DMS 273 (cell line): ENCODE data around the gene ILDR2.
A peak's percentile ranks its signal among the peaks of the same experiment; 100 is the strongest.

Experiments
- DNase-seq: peaks from one replicate; lab custom pipeline; 2025; ENCODE audit not compliant: unreplicated experiment; lab: John Stamatoyannopoulos, UW

Gene ILDR2

DNA sequence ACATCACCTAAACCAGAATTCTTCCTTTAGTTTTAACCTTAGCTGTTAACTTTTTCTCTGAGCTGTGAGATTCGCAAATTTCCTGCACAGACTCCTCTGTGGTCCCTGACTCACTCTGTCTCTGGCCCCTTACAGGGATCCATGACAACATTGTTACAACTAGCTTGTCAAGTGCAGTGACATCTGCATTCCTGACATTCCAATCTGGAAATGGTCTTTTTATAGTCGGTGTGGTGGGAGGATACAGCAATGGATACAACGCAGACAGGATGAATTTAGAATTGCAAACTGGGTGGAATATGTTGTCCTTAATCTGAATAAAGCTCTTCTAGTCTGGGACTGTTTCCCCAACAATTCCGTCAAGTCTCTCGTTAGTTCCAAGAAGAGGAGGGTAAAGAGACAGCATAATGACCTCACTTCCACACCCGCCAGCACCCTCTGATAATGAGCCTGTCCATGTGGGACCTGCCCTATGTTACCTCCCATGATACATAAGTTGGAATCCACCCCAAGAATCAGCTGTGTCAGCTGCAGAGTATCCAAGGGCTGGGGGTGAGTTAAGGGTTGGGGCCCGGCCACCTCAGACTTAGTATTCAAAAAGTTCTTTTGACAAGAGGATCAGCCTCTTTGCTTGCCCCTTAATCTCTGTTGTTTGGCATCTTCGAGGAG, 49.4 kb downstream of the ILDR2 start:
- no peak for DNase-seq

DNA sequence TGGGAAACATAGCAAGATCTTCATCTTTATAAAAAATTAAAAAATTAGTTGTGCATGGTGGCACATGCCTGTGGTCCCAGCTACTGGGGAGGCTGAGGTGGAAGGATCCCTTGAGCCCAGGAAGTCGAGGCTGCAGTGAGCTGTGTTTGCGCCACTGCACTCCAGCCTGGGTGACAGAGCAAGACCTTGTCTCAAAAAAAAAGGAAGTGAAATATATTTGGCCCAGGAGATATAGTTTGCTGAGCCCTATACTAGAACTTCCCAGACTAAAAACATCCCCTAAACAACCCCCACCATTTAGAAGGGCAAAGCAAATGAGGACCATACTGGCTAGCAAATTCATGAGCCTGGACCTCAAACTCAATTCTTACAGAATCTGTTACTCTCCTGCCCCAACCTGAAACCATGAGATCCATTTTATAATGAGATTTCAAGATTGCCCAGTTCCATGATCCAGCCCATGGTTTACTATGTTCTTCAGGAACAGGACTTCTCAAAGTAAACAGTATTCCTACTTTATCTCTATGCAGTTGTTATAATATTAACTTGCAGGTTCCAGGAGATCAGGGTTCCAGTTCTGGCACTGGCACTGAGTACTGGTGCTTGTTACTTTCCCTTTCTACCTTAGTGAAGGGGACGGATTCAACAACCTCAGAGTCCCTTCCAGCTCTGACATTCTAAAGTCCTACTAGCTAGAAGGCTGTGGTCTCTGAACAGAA, 50.4 kb downstream of the ILDR2 start:
- no peak for DNase-seq

DNA sequence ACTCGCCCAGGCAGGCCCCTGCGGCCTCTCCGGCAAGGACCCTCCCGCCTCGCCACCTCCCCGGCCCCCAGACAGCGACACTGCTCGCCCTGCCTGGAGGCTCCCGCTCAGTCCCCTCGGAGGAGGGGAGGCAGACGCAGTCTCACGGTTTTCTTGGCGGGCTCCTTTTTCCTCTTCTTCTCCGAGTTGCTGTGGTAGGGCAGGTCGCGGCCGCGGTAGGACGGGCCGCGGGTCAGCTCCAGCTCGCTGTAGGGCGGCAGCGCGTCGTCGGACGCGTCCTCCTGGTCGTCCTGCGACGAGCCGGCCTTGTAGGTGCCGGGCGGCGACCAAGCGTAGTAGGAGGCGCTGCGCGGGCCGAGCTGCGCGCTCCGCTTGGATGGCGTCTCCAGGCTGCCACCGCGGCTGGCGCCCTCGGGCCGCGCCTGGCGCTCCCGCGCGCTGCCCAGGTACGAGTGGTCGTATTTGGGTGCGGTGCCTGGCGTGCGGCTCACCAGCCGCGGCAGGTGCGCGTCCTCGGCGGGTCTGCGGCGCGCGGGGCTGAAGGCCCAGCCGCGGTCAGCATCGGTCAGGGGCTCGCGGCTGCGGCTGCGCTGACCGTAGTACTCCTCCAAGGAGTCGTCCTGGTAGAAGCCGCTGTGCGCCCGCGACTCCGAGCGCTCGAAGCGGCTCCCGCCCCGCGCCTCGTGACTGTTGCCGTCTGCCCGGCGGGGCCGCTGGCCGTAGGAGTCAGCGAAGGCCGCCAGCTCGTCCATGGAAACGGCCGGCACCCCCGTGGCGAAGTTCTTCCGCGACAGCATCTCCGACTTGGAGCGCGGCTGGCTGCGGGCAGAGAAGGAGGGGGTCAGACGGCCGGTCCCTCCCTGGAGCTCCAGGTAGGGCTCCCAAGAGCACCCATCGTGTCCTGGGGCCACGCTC, 54.5 kb downstream of the ILDR2 start:
- peak; percentile 52 for DNase-seq

DNA sequence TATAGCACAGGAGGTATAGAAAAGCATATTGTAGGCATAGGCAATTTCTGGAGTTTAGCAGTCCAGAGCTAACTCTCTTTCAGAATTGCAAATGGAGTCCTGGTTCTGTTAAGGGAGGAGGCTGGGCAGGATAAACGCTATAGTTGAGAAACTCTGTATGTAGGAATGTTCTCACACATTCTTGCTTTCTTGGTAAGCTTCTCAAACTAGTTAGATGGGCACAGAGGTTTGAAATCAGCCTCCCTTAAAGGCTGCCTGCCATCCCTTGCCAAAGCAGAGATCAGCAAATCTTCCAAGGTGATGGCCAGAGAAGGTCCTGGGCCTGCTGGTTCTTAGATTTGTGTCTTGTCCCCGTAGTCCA, 56.4 kb downstream of the ILDR2 start:
- DNase-seq, result no peak

DNA sequence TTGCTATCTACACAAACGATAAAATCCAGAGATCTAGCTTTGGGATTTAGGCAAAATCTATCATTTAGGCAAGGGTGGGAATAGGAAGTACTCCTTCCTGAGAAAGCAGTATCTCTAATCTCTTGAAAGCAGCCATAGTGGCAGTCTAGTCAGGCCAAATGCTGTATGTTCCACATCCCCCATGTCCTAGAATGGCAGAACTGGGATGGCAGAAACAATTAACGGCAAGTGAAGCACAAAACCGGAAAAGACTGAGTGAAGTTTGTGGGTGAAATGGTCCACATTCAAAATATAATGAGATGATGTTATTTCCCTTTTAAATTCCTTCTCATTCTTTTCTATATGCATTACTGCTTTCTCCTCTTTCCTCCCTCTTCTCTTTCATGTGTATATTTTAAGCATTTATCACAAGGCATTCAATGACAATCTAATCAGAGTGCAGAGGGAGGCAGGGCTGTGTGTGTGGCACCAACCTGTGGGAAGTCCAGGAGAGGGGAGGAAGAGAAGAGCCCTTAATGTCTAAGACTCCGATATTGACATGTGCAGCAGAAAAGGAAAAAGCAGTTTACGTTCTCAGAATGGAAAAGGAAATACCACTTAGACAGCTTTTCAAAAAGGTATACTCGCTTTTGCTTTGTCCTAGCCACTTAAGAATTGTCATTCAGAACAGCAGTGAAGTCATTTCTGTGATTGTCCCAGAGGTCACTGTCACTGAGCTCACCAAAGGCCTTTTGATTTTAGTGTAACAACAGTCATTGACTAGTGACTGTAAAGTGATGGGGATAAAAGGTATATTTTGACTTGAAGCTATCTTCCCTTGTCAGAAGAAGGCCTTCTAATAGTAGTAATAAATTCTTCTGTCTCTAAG, 57.0 kb downstream of the ILDR2 start:
- no peak for DNase-seq

DNA sequence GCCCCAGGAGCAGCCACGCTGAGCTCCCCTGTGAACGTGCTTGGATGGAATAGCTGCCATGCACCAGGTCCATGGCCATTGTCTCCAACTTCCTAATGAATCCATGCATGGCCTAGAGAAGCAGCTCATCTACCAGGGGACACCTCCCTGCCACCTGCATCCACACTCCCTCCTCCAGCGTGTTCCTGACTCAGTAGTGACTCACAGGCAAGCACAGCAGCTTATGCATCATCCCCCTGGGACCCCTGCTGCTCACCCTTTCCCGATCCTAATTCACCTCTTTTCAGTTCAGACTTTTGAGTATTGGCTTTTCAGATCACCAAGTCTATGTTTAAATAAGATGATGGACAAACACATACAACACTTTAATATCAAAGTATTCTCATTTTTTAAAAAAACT, 59.4 kb downstream of the ILDR2 start:
- no peak for DNase-seq

DNA sequence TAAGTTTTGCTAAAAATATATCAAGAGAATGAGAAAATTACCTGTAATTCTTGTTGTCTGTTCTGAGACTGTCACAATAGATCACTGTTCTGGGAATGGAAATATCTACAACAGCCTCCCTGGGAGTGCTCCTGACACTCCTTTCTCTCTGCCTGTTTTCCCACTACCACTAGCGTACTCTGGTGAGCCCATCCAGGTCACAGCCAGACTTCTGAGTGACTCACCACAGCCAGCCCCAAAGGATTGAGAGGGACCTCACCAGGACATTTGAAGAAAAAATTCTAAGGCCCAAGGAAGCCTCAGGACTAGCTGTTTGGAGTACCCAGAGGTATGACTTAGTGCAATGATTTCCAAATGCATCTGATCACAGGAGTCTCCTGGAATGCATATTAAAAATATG, 60.3 kb downstream of the ILDR2 start:
- no peak for DNase-seq

GRCh38 chr1:166914111-166914510, 61.2 kb downstream of the ILDR2 start:
- DNase-seq, result no peak

DNA sequence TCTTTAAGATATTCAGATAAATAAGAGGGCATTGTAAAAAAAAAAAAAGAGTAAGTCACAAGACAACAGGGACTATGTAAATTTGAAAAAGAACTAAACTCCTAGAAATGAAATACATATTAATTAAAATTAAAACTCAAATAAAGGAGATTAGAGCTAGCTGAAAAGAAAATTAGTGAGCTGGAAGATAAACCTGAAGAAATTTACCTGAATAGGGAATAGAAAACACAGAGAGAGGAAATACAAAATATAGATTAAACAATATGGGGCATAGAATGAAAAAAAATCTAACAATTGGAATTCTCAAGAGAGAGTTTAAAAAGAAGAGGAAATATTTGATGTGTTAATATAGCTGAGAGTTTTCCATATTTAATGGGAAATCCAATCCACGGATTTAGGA, 63.7 kb downstream of the ILDR2 start:
- DNase-seq, result no peak

GRCh38 chr1:166910396-166910994, 64.8 kb downstream of the ILDR2 start:
- DNase-seq, result peak; percentile 93

GRCh38 chr1:166908942-166909341, 66.4 kb downstream of the ILDR2 start:
- no peak for DNase-seq

- DNase-seq, result no peak
Observed at GRCh38 chr1:166907763-166908162, 67.6 kb downstream of the ILDR2 start.

DNA sequence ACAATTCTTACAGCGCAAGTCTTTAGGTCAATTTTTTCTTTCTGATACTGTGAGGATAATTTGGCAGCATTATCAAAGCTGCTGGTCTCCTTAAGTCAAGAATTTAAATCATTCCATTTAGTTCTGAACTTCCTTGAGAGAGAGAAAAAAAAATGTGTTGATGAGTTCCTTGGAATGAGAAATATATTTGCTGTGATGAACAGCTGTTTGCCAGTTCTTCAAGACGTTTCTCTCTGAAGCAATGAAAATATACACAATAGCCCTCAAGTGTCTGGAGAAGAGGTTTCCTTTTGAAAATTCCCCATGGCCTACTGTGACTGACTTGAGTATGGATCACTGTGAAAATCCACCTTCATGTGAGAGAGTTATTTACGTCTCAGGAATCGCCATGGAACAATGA, 68.3 kb downstream of the ILDR2 start:
- DNase-seq, result no peak

- no peak for DNase-seq
Observed at GRCh38 chr1:166906647-166907046, 68.7 kb downstream of the ILDR2 start.

GRCh38 chr1:166905900-166906299, 69.4 kb downstream of the ILDR2 start:
- no peak for DNase-seq

DNA sequence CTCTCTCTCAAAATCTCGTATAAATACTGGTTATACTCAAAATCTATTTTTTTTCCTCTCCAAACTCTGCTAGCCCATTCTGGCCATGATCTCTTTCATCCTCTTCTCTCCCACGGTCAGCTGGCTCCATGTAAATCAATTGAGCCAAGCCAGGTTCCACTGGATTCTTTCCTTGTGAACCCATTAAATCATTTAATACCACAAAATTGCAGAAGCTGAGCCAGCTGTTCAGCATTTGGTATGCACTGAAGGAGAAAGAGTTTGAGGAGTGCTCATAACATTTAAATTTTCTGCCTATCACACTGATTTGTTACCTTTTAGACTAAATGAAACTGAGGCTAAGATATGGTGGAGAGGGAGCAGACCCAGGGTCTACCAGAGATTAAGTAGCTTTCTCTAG, 70.2 kb downstream of the ILDR2 start:
- DNase-seq, result no peak

DNA sequence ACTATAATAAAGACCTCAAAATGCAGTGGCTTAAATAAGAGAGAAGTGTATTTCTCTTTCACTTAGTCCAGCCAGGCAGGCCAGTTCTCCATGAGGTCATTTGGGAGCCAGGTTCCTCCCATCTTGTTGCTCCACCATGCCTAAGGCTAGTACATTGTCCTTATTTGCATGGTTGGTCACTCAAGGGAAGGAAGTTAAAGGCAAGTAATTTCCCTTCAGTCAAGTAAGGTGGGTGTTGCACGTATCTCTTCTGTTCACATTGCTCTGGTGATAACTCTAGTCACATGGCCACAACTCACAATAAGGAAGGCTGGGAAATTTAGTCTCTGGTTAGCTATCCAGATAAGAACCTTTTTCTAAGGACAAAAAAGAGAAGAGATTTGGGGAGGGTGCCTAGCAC, 72.1 kb downstream of the ILDR2 start:
- no peak for DNase-seq

DNA sequence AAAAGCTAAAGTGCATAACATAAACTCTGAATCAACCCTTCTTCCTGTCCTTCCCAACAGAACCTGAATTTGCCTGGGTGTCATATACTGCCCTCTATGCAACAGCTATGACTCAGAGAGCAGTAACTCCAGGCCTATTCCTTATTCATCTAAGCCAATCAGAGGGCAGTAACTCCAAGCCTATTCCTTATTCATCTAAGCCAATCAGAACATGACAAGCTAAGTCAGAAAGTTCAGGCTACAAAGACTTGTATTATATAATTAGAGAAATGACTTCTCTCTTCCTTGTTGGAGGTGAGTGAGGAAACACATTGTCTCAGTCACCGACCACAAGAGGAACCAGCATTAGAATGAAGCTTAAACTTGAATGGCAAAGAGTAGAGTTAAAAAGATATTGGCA, 73.1 kb downstream of the ILDR2 start:
- DNase-seq, result peak; percentile 8

GRCh38 chr1:166900987-166901386, 74.4 kb downstream of the ILDR2 start:
- DNase-seq, result peak; percentile 58

GRCh38 chr1:166899769-166900168, 75.6 kb downstream of the ILDR2 start:
- no peak for DNase-seq

DNA sequence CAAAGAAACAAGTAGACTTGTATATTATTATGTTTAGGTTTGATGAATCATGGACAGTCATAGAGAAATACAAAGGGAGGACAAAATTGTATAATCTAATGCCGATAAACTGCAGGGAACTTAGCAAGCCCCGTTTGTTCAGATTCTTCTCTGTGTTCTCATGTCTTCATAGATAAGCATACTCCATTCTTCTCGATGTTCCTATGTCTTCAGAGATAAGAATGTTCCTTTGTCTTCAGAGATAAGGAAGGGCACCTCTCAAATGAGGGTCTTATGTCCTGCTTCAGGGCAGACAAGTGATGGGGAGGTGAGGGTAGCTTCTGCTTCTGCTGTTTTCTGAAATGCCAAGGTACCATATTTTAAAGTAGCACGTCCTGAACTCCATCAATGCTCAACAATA, 79.6 kb downstream of the ILDR2 start:
- no peak for DNase-seq
